ENCODE results near the gene CEMP1.

Gene CEMP1

GRCh38 chr16:2486645-2487516 is 44.3 kb downstream of the CEMP1 start:
- DNase-seq (ENCODE audit: low read depth in 1 of 2, low spot score in 1 of 2) = peak; percentile 51 to 61

- no peak for DNase-seq (ENCODE audit: low read depth in 1 of 2, low spot score in 1 of 2)
Measured at GRCh38 chr16:2485811-2486507, 45.2 kb downstream of the CEMP1 start.

- no peak for DNase-seq (ENCODE audit: low read depth in 1 of 2, low spot score in 1 of 2)
Measured at GRCh38 chr16:2484898-2485508, 46.2 kb downstream of the CEMP1 start.

GRCh38 chr16:2483939-2484897 is 47.0 kb downstream of the CEMP1 start:
- DNase-seq (ENCODE audit: low read depth in 1 of 2, low spot score in 1 of 2) = no peak

- no peak for DNase-seq (ENCODE audit: low read depth in 1 of 2, low spot score in 1 of 2)
Measured at GRCh38 chr16:2482708-2483534, 48.3 kb downstream of the CEMP1 start.

GRCh38 chr16:2482249-2482648 is 49.0 kb downstream of the CEMP1 start:
- DNase-seq (ENCODE audit: low read depth in 1 of 2, low spot score in 1 of 2) = no peak

GRCh38 chr16:2481676-2482075 is 49.5 kb downstream of the CEMP1 start:
- DNase-seq (ENCODE audit: low read depth in 1 of 2, low spot score in 1 of 2) = no peak

GRCh38 chr16:2480948-2481347 is 50.3 kb downstream of the CEMP1 start:
- no peak for DNase-seq (ENCODE audit: low read depth in 1 of 2, low spot score in 1 of 2)

All from activated T-helper 1 cell treated with anti-CD3 and anti-CD28 coated beads, Interleukin-2, amount 50 U/mL, for 16 hours (primary cell).